Measurements from ENCODE around the gene FMO3.

FMO3 gene

DNA sequence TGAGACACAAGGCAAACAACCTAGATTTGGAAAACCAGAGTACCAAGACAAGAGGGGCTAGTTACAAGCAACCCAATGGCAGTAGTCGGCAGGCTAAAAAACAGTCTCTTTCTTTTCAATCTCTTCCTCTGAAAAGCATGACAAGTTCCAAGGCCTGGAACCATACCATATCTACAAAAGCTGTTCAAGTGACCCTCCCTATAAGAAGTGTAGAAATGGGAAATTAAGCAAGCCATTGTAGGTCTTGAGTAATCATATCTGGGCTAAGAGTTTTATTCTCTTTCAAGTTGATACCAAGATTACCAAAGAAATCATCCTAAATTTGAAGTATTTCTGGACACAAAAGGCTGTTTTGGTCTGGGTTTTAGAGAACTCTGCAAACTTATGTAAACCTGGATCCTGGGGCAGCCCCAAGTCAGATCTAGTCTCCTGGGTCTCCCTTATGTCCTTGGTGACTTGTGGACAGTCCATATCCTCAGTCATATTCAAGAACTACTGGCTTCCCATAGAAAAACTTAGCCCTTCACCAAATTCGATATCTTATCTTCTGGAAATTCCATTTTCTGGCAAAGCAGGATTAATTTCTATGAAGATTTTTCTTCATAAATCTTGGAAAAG, 24.7 kb downstream of the FMO3 start:
- no peak for DNase-seq (ENCODE audit: low read depth in 1 of 2, low spot score in 1 of 2)

DNA sequence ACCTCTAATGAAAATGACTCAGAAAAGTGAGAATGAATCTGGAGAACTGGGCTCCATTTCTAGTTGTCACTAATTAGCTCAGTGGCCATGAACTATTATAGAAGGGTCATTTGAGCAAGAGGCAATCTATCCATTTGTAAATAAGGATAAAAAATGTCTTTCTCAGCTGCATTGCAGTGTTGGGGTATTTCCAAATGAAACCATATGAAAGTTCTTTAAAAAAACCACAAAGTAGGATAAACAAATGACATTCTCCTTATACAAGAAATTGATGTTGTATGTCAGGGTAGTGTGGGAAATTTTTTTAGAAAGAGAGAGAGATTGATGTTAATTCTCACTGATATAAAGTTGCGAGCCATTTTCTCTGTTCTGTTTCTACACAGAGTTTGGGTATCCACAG, 26.0 kb downstream of the FMO3 start:
- DNase-seq (ENCODE audit: low read depth in 1 of 2, low spot score in 1 of 2): no peak

DNA sequence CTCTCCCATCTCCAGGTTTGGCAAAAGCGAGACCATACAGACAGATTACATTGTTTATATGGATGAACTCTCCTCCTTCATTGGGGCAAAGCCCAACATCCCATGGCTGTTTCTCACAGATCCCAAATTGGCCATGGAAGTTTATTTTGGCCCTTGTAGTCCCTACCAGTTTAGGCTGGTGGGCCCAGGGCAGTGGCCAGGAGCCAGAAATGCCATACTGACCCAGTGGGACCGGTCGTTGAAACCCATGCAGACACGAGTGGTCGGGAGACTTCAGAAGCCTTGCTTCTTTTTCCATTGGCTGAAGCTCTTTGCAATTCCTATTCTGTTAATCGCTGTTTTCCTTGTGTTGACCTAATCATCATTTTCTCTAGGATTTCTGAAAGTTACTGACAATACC, 26.4 kb downstream of the FMO3 start:
- DNase-seq (ENCODE audit: low read depth in 1 of 2, low spot score in 1 of 2): no peak

DNA sequence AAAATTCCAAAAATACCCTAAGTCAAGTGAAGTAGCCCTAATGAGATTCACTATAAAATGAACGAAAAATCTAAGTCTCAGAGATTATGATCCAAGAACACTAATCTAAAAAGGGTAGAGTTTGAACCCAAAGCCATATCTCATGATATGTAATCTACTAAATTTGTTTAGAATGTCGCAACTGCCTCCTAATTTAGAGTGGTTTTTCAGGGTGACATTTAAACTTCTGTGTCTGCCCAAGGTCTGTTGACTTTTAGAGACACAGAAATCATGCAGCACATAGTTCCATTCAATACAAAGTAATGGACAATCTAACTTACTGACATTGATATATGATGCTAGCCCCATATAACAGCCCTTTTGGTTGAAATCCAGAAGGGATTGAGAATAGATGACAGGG, 28.9 kb downstream of the FMO3 start:
- DNase-seq (ENCODE audit: low read depth in 1 of 2, low spot score in 1 of 2): no peak

DNA sequence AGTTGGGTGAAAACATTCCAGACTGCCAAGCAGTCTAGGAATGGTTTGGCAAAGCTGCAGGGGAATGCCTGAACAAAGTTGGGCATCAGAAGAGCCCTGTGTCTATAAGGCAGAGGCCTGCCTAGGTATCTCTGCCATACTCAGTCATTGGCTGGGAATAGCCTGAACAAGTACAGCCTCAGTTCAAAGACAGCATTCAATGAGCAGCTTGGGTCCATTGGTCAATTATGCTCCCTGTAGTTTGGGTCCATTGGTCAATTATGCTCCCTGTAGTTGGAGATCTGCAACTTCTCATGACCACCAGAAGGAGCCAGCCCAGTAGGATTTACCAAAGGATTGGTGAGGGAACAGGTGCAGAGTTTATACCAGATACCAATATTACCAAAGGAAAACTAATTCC, 31.6 kb downstream of the FMO3 start:
- no peak for DNase-seq (ENCODE audit: low read depth in 1 of 2, low spot score in 1 of 2)

DNA sequence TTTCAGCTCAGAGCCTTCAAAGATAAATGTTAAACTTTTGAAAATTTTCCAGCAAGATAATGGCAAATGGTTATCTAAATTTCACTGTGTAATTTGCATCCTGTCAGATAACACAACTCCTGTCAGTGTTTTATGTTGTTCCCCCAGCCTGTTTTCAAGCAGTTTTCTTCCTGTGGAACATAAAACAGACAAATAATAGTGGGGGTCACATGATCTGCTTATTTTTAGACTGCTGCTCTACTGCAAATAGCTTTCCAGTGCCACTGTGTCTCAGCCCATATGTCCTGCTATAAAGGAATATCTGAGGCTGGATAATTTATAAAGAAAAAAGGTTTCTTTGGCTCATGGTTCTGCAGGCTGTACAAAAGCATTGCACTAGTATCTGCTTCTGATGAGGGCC, 32.2 kb downstream of the FMO3 start:
- no peak for DNase-seq (ENCODE audit: low read depth in 1 of 2, low spot score in 1 of 2)

DNA sequence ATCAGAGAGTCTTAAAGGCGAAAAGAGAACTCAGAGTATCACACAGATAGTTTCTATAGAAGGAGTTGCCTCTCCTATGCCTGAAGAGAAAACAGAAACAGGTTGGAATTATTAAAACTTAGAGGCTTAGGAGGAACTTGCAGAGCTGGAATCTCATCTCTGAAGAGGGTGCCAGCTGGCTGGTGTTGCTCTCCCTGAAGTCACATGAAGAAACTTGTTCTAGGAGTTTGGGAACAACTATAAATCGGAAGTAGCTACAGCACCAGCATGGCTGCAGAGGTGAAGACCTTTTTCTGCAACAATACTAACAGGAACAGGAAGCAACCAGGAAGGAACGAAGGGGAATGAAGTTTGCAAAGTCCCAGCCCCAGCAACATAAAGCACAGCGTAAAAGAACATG, 35.8 kb downstream of the FMO3 start:
- DNase-seq (ENCODE audit: low read depth in 1 of 2, low spot score in 1 of 2): no peak

DNA sequence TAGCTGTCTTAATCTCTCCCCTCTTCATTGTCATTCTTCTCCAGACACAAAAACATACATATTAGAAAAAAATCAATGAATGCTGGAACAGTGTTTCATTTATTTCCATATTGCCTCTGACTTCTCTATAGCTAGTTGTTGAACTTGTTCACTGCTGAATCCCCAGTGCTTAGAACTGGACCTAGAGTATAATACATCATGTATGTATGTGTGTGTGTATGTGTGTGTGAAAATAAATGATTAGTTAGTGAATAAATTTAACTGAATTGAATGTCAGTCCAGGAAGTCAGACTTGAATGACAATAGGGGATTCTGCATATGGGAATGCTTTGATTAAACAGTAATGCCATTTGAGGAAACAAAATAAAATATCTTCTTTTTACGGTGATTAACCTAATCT, 36.4 kb downstream of the FMO3 start:
- DNase-seq (ENCODE audit: low read depth in 1 of 2, low spot score in 1 of 2): no peak

DNA sequence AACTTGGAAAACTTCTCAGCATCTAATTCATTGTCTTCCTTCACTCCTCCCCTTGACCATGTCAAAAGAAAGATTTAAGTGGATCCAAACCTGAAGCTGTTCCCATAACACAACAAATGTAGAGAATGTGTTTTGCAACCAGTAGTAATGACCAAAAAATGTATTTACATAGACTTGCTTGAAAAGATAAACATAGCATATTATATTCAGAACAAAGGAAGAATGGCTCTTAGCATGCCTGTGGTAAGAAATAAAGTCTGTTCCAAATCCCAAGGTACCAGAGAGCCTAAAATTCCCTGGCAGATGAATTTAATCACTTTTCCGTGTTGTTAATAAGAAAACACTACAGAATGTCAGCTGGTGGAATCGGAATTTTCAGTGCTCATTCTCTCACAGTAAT, 36.8 kb downstream of the FMO3 start:
- DNase-seq (ENCODE audit: low read depth in 1 of 2, low spot score in 1 of 2): no peak

DNA sequence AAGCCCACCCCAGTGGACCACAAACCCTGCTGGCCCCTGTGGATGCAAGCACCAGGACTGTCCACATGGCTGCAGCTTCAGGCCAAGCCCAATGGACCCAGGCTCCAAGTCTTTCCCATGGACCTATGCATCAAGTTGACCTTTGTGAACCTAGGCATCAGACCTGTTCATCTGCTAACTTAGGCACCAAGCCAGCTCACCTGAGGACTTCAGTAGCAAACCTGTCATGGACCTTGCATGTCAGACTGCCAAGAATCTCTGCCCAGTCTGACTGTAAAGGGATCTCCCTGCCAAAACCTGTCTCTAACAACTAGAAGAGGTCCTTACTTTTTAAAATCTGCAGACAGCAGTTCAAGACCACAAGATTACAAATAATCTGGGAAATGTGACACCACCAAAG, 37.8 kb downstream of the FMO3 start:
- DNase-seq (ENCODE audit: low read depth in 1 of 2, low spot score in 1 of 2): no peak

DNA sequence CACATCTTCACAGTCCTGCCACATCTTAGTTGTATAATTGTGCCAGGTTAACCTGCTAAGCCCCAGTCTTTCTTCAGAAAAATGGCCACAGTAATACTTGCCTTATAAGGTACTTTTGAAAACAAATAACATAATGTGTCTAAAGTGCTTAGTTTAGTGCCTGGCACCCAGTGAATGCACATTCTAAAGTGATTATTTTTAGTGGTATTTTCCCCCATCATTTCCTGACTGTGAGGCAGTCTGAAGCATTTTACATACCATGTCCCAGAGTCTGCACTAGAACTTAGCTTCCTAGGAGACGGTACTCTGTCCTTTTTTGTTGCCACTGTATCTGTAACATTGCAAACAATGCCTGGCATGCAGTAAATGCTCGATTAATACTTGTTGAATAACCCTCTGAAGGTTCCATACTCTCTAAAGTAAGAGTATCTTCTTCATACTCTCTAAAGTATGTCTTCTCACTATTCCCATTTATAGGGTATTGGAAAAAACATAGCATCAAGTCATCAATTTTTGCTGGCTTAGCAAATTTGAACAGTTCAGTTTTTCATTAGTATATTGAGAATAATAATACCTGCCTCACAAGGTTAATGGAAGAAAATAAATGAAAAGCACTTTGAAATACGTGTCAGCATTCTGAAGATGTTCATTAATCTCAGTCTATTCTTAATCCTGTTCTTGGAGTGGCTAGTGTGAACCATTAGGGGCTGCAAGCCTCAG, 43.7 kb downstream of the FMO3 start:
- no peak for DNase-seq (ENCODE audit: low read depth in 1 of 2, low spot score in 1 of 2)

DNA sequence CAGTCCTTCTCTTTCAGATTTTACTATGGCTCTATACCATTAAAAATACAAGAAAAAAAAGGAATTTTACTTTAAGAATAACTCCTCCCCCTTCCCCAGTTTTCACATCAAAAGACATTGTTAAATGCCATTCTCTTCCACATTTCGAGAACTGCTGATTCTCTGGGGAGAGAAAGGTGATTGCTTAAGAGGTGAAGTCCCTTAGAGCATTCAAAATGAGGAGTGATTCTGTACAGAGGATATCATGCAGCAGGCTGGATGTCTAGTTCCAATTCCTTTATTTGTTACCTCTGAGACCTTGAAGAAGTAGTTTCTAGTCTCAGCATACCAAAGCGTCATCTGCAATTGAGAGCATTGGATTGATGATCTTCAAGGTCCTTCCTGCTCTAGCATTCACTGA, 46.9 kb downstream of the FMO3 start:
- no peak for DNase-seq (ENCODE audit: low read depth in 1 of 2, low spot score in 1 of 2)

DNA sequence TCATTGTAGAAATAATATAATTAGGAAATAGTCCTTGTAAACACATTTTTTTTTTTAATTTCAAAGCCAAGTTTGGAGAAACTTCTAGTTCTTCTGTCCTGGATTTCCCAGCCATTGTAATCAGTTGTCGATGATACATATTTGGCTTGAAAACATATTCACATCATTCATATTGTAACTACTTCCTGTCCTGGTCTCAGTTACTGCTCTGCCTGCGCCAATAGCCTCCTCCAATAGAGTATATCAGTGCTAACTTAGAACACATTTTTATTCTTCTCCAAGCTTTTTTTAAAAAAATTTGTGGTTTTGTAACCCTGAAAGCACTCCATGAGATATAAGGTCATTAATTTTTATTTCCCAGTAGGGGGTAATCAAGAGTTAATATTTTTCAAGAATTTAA, 48.3 kb downstream of the FMO3 start:
- no peak for DNase-seq (ENCODE audit: low read depth in 1 of 2, low spot score in 1 of 2)

DNA sequence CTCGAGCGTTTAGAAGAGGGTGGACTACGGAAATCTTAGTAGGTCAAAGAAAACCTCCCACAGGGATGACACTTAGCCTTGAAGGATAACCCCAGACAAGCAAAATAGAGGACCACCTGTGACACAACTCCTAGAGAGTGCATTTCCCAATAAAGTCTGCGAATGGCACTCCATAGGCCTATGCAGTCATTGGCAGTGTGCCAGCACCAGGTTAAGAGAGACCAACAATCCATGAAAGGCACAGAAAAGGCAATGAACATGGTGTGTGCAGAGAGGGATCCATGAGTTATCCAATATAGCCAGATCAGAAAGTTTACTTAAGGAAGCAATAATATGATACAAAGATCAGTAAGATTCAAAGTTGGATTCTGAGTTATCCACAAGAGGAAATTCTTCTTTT, 49.2 kb downstream of the FMO3 start:
- DNase-seq (ENCODE audit: low read depth in 1 of 2, low spot score in 1 of 2): no peak

DNA sequence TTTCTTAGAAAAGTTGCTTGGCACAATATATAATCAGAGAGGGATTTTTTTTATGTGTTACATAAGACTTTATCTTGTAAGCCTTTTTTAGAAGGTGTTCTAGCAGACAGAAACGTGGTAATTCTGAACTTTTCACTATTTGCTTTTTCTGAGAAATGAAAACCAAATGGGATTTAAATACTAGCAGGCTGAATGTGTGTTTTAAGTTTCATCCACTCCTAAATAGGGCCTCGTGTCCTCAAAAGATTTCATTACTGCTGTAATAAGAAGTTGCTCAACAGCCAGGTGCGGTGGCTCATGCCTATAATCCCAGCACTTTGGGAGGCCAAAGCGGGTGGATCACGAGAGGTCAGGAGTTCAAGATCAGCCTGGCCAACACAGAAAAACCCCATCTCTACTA, 49.7 kb downstream of the FMO3 start:
- no peak for DNase-seq (ENCODE audit: low read depth in 1 of 2, low spot score in 1 of 2)

DNA sequence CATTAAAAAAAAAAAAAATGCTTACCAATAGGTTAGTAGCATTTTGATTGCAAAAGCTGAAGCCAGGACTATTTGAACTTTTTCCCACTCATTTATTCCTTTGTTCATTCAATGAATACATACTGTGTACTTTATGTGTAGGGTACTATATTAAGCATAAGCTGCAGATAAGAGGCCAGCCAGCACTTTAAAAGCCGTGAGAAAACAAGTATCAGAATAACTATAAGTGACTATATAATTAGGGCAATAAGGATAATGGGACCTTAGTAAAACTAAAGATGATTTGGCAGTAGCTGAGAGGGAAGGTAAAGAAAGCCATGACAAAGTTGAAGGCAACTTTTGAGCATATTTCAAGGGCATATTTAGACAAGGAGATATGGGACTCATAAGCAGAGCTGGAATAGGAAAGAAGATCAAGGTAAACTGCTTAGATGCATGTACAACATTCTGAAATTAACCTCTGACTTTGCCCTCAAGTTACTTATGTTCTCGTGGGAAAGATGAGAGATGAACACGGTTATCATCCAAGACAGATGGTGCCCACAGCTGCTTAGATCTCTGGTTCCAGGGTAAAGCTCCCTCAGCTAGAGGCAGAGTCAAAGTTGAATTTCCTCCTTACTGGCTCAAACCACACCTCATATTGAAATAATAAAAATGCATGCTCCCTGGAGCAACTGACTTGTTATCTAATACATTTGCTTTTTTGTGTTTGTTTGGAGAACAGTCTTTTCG, 50.4 kb downstream of the FMO3 start:
- no peak for DNase-seq (ENCODE audit: low read depth in 1 of 2, low spot score in 1 of 2)

DNA sequence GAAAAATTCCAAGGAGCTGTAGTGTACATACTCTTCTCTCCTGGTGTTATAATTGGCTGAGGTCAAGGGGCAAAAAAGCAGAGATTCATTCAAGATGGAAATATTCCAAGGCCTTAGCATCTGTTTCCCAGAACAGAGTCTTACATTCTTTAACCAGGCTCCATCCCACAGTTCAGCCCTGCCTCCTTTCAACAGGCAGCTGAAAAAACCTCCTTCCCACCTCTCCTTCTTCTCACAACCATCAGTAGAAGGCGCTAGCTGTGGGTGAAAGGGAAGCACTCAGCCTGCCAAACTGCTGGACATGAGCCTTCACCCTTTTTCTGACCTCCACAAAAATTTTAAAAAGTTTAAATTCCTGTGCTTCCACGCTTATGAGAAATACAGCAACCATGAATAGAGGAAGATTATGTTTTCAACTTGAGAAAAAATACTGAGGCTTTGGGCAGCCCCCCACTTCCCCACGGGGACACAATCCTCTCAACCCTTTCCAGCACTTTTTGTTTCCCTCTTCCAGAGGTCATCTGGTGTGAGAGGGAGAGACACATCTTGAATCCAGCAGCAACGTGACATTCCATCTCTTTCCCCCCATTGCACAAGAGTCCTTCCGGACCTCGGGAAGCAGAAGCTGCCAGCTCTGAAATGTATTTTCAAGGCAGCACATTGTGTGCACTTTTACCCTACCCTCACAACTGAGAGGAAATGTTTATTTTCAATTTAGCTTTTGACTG, 51.1 kb downstream of the FMO3 start:
- no peak for DNase-seq (ENCODE audit: low read depth in 1 of 2, low spot score in 1 of 2)

DNA sequence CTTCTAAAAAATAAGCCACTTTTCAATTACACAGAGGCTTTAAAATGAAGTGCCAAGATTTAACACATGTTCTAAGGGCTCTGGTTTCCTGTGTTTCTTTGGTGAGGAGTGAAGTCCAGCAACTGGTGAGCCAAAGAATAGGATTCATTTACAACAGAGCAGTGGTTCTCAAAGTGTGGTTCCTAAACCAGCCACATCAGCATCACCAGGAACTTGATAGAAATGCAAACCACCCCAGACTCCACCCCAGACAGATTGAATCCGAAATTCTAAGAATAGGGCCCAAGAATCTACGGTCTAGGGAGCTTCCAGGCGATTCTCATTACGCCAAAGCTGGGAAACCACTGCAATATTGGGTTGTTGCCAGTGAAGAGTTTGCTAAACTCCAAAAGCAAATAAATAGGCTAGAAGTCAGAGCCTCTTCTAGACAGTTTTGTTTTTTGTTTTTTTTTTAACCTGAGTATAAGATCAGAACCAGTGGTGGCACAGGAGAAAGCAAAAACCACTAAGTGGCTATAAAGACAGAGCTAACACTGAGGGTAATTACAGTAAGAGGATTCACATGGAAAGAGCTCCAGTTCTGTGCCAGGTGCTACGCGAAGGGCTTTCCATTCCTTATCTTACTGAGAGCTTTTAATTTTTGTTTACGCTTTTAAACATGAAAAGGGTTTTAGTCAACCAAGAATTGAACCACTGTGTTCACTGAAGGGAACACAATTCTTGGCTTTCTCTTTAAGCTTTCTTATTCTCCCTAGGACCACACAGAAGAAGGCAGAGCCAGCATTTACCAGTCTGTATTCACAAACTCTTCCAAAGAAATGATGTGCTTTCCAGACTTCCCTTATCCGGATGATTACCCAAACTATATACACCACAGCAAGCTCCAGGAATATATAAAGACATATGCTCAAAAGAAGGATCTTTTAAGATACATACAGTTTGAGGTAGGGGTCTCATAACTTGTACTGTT, 52.0 kb downstream of the FMO3 start:
- no peak for DNase-seq (ENCODE audit: low read depth in 1 of 2, low spot score in 1 of 2)

DNA sequence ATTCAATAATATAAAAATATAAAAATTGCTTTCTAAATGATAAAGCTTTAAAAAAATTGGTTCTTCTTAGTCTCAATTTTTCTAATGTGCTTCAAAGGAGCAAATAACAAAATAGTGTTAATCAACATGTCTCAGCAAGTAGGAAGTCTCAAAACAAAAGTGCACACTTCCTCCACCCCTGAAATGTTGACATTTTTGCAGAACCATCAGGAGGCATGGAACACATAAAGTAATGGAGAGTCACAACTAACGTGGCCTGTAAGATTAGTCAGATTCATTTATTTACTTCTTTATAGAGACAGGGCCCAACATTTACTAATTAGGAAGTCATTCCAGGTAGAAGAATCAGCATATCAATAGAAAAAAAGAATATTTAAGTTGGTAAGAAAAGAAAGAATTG, 59.5 kb downstream of the FMO3 start:
- DNase-seq (ENCODE audit: low read depth in 1 of 2, low spot score in 1 of 2): no peak

DNA sequence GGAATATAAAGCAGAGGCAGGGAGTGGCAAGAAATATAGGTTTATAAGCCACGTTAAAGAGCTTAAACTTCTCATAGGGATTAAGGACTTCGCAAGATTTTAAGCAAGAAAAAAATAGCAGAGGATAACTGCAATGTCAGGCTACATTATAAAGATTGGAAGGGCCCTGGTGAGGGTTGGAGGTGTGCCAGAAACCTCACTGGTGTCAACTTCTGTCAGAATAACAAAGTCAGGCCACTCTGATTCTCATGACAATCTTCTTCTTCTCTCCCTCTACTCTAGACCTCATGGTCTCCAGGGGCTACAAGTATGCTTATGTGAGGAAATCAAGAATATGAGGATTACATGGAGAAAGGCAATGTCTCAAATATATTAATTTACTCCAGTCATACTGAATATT, 61.8 kb downstream of the FMO3 start:
- no peak for DNase-seq (ENCODE audit: low read depth in 1 of 2, low spot score in 1 of 2)

DNA sequence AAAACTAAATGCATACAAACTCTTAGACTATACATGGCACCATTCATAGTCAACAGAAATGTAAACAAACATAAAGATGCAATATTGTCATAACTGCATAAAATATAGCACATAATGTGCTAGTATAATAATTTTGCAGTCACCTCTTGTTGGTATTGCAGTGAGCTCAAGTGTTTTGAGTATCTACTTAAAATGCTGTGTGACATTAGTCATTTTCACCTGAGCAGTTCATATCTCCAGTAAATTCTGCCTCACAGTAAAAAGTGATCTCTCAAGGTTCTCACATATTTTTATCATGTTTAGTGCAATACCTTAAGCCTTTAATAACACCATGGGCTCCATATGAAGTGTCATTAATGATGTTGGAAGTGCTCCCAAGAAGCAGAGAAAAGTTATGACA, 64.8 kb downstream of the FMO3 start:
- DNase-seq (ENCODE audit: low read depth in 1 of 2, low spot score in 1 of 2): no peak
